Fibroblast of mammary gland (primary cell): ENCODE measurements around the gene CD300A.
"Not testable (repeated sequence)": the region's sequence is repeated elsewhere in the genome, so short reads cannot be mapped to it uniquely, and the experiment has no call there.

Experiments
- DNase-seq: peaks from one replicate; pipeline ENCODE4 v3.0.0-alpha.2; 2010; ENCODE audit warnings: low read depth
- H3K4me3 ChIP-seq: 2 replicates; pipeline ENCODE4 v1.5.1; 2011; ENCODE audit warnings: low read depth, mild to moderate bottlenecking, low read length, moderate library complexity; ENCODE audit not compliant: control insufficient read depth
- TF ChIP-seq, protein P1 (sequence below): conservative IDR thresholded peaks from 2 replicates; pipeline ENCODE4 v1.5.1; 2011; ENCODE audit warnings: low read depth, low read length, inconsistent platforms; ENCODE audit not compliant: control insufficient read depth, insufficient read depth

CD300A gene

DNA sequence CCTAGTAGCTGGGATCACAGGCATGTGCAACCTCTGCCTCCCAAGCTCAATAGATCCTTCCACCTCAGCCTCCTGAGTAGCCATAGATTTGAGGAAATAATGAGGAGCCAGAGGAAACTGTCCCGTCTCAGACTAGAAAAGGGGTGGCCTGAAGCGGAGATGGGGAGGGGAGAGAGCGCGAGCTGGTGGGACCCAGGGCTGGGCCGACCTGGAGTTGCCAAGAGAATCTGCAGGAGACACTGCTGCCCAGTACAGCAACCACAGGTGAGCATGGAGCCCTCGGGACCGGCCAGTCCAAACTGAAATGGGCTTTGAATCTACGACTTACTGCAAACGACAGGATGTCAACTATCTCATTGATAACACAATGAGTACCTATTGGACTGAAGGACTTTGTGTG is 24.3 kb downstream of the CD300A start:
- TF ChIP-seq, protein P1, sequence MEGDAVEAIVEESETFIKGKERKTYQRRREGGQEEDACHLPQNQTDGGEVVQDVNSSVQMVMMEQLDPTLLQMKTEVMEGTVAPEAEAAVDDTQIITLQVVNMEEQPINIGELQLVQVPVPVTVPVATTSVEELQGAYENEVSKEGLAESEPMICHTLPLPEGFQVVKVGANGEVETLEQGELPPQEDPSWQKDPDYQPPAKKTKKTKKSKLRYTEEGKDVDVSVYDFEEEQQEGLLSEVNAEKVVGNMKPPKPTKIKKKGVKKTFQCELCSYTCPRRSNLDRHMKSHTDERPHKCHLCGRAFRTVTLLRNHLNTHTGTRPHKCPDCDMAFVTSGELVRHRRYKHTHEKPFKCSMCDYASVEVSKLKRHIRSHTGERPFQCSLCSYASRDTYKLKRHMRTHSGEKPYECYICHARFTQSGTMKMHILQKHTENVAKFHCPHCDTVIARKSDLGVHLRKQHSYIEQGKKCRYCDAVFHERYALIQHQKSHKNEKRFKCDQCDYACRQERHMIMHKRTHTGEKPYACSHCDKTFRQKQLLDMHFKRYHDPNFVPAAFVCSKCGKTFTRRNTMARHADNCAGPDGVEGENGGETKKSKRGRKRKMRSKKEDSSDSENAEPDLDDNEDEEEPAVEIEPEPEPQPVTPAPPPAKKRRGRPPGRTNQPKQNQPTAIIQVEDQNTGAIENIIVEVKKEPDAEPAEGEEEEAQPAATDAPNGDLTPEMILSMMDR: no peak
- no peak for DNase-seq
- no peak overlapping the region for H3K4me3 ChIP-seq

DNA sequence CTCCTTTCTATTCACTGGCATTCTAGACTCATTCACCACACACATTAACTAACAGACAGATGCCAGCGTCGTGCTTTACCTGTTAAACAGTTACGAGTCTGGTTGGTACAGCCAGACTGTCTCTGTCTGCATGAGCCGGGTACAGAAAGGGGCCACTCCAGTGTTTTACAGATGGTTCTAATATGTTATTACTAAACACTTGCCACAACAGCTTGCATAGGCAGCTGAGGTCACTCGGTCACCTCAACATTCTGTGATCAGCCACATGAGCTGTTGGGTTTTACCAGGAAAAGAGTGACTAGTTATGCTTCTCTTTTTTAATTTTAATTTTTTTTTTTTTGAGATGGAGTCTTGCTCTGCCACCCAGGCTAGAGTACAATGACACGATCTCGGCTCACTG is 25.2 kb downstream of the CD300A start:
- no peak overlapping the region for H3K4me3 ChIP-seq
- TF ChIP-seq, protein P1: no peak
- DNase-seq: no peak

DNA sequence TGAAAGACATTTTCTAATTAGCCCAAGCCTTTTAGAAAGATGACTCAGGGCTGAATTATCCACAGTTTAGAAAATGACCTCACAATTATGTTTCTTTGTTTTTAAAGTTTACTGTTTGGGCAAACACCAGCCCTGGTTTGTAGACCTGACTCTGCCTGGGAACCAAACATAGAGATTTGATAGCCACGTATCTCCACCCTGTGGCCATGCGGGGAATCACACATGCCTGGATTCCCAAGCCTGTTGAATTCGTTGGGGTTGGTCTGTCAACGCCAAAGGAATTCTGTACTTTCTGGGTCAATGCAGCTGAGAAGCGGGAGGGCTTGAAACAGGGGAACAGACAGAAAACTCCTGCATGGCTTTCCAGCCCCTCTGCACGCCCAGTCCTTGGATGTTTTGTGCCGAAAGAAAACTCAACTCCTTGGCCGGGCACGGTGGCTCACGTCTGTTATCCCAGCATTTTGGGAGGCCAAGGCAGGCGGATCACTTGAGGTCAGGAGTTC is 26.9 kb downstream of the CD300A start:
- no peak overlapping the region for H3K4me3 ChIP-seq
- DNase-seq: peak; percentile 67
- TF ChIP-seq, protein P1: peak; percentile 92

DNA sequence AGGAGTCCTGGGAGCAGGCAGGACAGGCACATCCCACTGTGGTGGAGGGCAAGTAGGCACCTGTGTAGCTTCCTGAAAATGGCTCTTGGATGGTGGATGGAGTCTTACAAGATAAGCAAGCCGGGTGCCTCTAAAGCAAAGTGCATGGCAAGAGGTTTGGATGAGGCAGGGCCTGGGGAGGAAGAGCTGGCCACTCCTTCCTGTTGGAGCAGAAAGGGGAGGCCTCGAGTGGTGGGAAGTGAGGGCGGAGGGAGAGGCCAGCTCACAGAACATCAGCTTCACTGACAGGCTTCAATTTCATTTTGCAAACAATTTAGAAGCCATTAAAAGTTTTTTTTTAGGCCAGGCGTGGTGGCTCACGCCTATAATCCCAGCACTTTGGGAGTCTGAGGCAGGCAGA is 31.0 kb downstream of the CD300A start:
- TF ChIP-seq, protein P1: no peak
- H3K4me3 ChIP-seq: no peak overlapping the region
- DNase-seq: no peak

DNA sequence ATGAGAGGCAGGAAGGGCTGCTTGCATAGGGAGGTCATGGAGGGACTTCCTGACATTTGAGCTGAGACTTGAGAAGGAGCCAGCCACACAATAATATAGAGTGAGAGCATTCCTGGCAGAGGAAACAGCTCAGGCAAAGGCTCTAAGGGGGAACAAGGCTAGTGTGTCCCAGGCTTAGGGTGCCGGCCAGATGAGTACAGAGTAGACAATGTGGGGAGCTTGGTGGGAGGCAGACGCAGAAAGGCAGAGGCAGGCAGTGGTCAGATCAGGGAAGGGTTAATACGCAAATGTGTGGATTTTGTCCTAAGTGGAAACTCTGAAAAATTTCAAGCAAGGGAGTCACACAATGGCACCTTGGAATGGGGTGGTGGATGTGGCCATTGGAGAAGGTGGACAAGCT is 33.6 kb downstream of the CD300A start:
- H3K4me3 ChIP-seq: no peak overlapping the region
- TF ChIP-seq, protein P1: no peak
- no peak for DNase-seq

DNA sequence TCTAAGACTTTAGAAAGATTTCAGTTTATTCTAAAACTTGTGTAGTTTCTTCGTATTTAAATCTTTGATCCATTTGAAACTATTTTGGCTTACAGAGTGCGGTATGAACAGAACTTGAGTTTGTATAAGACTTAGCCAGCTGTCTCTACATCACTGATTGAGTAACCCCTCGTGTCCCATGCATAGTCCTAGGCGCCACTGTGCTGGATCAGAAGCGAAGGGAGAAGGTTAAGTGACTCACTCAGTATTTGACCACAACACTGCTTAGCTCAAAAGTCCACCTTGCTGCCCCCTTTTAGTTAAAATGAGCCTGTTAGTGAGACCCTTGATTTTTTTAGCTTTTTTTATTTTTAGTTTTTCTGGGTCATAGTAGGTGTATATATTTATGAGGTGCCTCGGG is 36.4 kb downstream of the CD300A start:
- H3K4me3 ChIP-seq: no peak overlapping the region
- TF ChIP-seq, protein P1: no peak
- peak; percentile 9 for DNase-seq

DNA sequence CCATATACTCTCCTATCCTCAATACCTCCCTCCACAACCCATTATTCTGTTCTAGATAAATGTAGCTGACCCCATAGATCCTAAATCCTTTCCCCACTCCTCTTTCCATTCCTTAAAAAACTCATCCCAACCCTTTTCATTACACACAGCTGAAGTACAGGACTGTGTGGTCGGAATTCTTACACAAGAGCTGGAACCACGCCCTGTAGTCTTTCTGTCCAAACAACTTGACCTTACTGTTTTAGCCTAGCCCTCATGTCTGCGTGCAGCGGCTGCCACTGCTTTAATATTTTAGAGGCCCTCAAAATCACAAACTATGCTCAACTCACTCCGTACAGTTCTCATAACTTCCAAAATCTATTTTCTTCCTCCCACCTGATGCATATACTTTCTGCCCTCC is 37.5 kb downstream of the CD300A start:
- H3K4me3 ChIP-seq: not testable (repeated sequence)
- peak; percentile 59 for DNase-seq
